Tibial nerve (tissue), 4 donors: Measurements from ENCODE around the gene TRMT44. TPM values are rescaled to one million over a fixed set of nuclear protein-coding genes. Genes with fewer than 3 reads are reported as not detected.

Experiments
- DNase-seq, 2 donors: peaks; one replicate each; pipeline ENCODE4 v3.0.0-alpha.2; 2019; ENCODE audit warnings: low spot score in 2 of 2
- H3K27ac ChIP-seq, 4 donors: fragments of 200-600 bp; sonication (generic) in 3 of 4; one replicate each; pipeline ENCODE4 v1.5.1; 2017 to 2019; ENCODE audit warnings: mild to moderate bottlenecking in 1 of 4
- H3K27me3 ChIP-seq, 2 donors: fragments of 200-600 bp; sonication (generic) in 1 of 2; one replicate each; pipeline versions ENCODE4 v1.5.1 to v1.6.0; 2017 to 2019
- H3K36me3 ChIP-seq, 3 donors: fragments of 200-600 bp; sonication (generic); one replicate each; pipeline ENCODE4 v1.5.1; 2018 to 2019
- H3K4me1 ChIP-seq, 4 donors: fragments of 200-600 bp; sonication (generic) in 3 of 4; one replicate each; pipeline ENCODE4 v1.5.1; 2017 to 2019
- H3K4me3 ChIP-seq, 4 donors: fragments of 200-600 bp; sonication (generic) in 3 of 4; one replicate each; pipeline ENCODE4 v1.5.1; 2017 to 2019; ENCODE audit warnings: mild to moderate bottlenecking in 1 of 4, moderate library complexity in 1 of 4
- H3K9me3 ChIP-seq, 4 donors: fragments of 200-600 bp; sonication (generic) in 3 of 4; one replicate each; pipeline ENCODE4 v1.5.1; 2017 to 2019
- CTCF ChIP-seq, 5 experiments: fragments of 200-600 bp in 3 of 5; fragments of 450-650 bp in 2 of 5; sonication (generic) in 3 of 5; IDR thresholded peaks; one replicate each; pipeline ENCODE4 v1.5.1; 2016 to 2019; ENCODE audit warnings: antibody characterized with exemption in 5 of 5, mild to moderate bottlenecking in 3 of 5, moderate library complexity in 2 of 5
- EP300 ChIP-seq, 2 donors: sonication (generic); formaldehyde crosslinking; IDR thresholded peaks; one replicate each; pipeline ENCODE4 v1.6.1; 2017; ENCODE audit warnings: antibody characterized with exemption in 2 of 2, mild to moderate bottlenecking in 1 of 2
- POLR2A ChIP-seq, 2 donors: fragments of 450-650 bp; IDR thresholded peaks; one replicate each; pipeline ENCODE4 v1.6.1; 2017; ENCODE audit warnings: antibody characterized with exemption in 2 of 2, mild to moderate bottlenecking in 2 of 2, moderate library complexity in 2 of 2
- WGBS, 2 donors: methylation state at CpG; one replicate each; pipeline ENCODE4 v1.1.5; 2018; 5-methylcytosine and 5-hydroxymethylcytosine counted together
- total RNA-seq, 4 donors: library from RNA; depleted of rRNA; stranded (reverse); fragments of >200 nt; gene quantifications; one replicate each; pipeline ENCODE4 v1.1.0, GENCODE V29; 2016

TRMT44 gene
- total RNA-seq, 4 donors from 2014 or later = 24.5 to 71.4 (median 52.9) TPM

DNA sequence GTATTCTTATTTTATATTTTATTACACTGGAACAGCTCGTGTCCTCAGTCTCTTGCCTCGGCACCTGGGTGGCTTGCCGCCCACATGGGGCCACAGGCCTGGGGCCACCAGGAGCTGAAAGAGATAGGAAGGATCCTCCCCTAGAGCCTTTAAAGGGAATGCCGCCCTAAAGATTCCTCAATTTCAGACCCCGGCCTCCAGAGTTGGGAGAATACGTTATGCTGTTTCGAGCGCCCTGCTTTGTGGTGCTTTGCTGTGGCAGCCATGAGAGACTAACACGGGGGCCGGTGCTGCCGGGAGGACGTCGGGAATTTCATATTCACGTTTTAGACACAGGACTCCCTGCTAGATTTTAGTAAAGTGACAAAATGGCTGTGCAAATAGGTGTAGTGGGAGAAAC lies 33.3 kb upstream of the TRMT44 start:
- DNase-seq = no peak
- TF ChIP-seq POLR2A (IDR thresholded peaks at IDR 0.05) (no peak), CTCF (IDR thresholded peaks at IDR 0.05) (peak in 2 of 5 experiments; percentile 1)
- H3K36me3 ChIP-seq = peaks cover 0 to 80% (median 10%) of the 10 kb centered on the region in 3 donors
- no peaks in the 10 kb centered on the region for H3K27me3 ChIP-seq
- no peak overlapping the region for H3K27ac ChIP-seq
- H3K4me3 ChIP-seq = no peak overlapping the region
- H3K9me3 ChIP-seq = no peaks in the 10 kb centered on the region
- 96 to 97% methylated on average over 14 of the region's 14 CpGs for WGBS, 2 donors
- peaks cover 0 to 34% (median 3%) of the 10 kb centered on the region in 4 donors for H3K4me1 ChIP-seq

DNA sequence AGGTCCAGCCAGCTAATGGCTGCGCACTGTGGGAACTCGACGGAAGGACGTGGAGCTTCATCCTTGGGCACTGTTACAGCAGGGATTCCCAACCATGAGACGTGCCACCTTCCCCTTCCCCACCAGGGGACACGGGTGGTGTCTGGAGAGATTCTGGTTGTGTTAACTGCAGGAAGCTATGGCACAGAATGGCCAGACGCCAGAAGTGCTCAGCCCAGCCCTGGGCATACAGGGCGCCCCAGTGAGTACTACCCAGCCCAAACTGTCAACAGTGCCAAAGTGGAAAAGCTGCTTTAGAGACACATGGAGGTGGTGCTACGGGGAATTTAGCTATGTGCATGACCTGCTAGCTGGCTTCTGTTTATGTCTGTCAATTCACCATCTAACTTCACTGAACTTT lies 32.8 kb upstream of the TRMT44 start:
- H3K4me3 ChIP-seq = no peak overlapping the region
- H3K4me1 ChIP-seq = peaks cover 0 to 29% (median under 1%) of the 10 kb centered on the region in 4 donors
- WGBS, 2 donors = 96 to 98% methylated on average over 7 to 9 of the region's 9 CpGs
- H3K36me3 ChIP-seq = peaks cover 0 to 82% (median 10%) of the 10 kb centered on the region in 3 donors
- TF ChIP-seq POLR2A (IDR thresholded peaks at IDR 0.05) (no peak), CTCF (IDR thresholded peaks at IDR 0.05) (no peak), EP300 (IDR thresholded peaks at IDR 0.05) (no peak)
- no peak overlapping the region for H3K27ac ChIP-seq
- DNase-seq = no peak
- no peaks in the 10 kb centered on the region for H3K9me3 ChIP-seq
- no peaks in the 10 kb centered on the region for H3K27me3 ChIP-seq

DNA sequence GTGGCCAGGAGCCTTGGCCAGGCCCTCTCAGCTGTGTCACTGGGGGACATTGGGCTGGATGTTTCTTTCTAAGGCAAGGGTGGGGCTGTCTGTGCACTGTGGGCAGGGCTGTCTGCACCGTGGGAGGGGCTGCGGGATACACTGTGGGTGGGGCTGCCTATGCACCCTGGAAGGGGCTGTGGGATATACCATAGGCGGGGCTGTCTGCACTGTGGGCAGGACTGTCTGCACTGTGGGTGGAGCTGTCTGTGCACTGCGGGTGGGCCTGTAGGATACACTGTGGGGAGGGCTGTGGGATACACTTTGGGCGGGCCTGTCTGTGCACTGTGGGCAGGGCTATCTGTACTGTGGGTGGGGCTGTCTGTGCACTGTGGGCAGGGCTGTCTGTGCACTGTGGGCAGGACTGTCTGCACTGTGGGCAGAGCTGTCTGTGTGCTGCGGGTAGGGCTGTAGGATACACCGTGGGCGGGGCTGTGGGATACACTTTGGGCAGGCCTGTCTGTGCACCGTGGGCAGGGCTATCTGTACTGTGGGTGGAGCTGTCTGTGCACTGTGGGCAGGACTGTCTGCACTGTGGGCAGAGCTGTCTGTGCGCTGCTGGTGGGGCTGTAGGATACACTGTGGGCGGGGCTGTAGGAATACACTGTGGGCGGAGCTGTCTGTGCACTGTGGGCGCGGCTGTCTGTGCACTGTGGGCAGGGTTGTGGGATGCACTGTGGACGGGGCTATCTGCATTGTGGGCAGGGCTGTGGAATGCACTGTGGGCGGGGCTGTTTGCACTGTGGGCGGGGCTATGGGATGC lies 31.1 kb upstream of the TRMT44 start:
- no peaks in the 10 kb centered on the region for H3K27me3 ChIP-seq
- H3K9me3 ChIP-seq = no peaks in the 10 kb centered on the region
- no peak for DNase-seq
- peaks cover 0 to 89% (median 12%) of the 10 kb centered on the region in 3 donors for H3K36me3 ChIP-seq
- no peak overlapping the region for H3K4me3 ChIP-seq
- peaks cover 0 to 26% (median 0%) of the 10 kb centered on the region in 4 donors for H3K4me1 ChIP-seq
- H3K27ac ChIP-seq = peak overlapping the region in 1 of 4 donors; percentile 10
- 73 to 78% methylated on average over 12 to 16 of the region's 17 CpGs for WGBS, 2 donors
- TF ChIP-seq POLR2A (IDR thresholded peaks at IDR 0.05) = no peak
- TF ChIP-seq CTCF (IDR thresholded peaks at IDR 0.05) = no peak
- no peak for TF ChIP-seq EP300 (IDR thresholded peaks at IDR 0.05)

- 79 to 80% methylated on average over 9 of the region's 9 CpGs for WGBS, 2 donors
- Histone ChIP-seq H3K27ac (no peak overlapping the region), H3K4me3 (no peak overlapping the region), H3K9me3 (no peaks in the 10 kb centered on the region), H3K36me3 (peaks cover 0 to 89% (median 18%) of the 10 kb centered on the region in 3 donors), H3K27me3 (no peaks in the 10 kb centered on the region), H3K4me1 (peaks cover 0 to 26% (median 0%) of the 10 kb centered on the region in 4 donors)
- DNase-seq = no peak
- TF ChIP-seq POLR2A (IDR thresholded peaks at IDR 0.05) (no peak), CTCF (IDR thresholded peaks at IDR 0.05) (no peak), EP300 (IDR thresholded peaks at IDR 0.05) (no peak)
These were observed 30.4 kb upstream of the TRMT44 start for GRCh38 chr4:8410066-8410625.
